DND-41 (cell line): ENCODE measurements around the gene SMG9.
"Not testable (repeated sequence)": the region's sequence is repeated elsewhere in the genome, so short reads cannot be mapped to it uniquely, and the experiment has no call there.

ENCODE experiments used
- ATAC-seq: fragments of 200-7000 bp; cut with Tn5 transposase; 3 replicates; pipeline ENCODE4 v1.9.1; 2021; ENCODE audit warnings: low read depth; ENCODE audit not compliant: insufficient read depth
- DNase-seq: peaks from one replicate; pipeline ENCODE4 v3.0.0-alpha.2; 2020
- H2AFZ ChIP-seq: 2 replicates; pipeline ENCODE4 v1.6.0; 2012; ENCODE audit warnings: low read depth, low read length
- H3K27ac ChIP-seq: 2 replicates; pipeline ENCODE4 v1.5.1; 2012; ENCODE audit warnings: low read length, inconsistent platforms
- H3K27me3 ChIP-seq: fragments of 200-600 bp; sonication (generic); 2 replicates; pipeline ENCODE4 v1.6.0; 2012; ENCODE audit warnings: low read length, mild to moderate bottlenecking, inconsistent platforms; ENCODE audit not compliant: insufficient read depth, poor library complexity
- H3K36me3 ChIP-seq: 2 replicates; pipeline ENCODE4 v1.5.1; 2012; ENCODE audit warnings: low read length, inconsistent platforms; ENCODE audit not compliant: insufficient read depth
- H3K4me1 ChIP-seq: 2 replicates; pipeline ENCODE4 v1.5.1; 2012; ENCODE audit warnings: mild to moderate bottlenecking, low read length; ENCODE audit not compliant: insufficient read depth
- H3K4me2 ChIP-seq: 2 replicates; pipeline ENCODE4 v1.6.0; 2012; ENCODE audit warnings: mild to moderate bottlenecking, moderate library complexity, low read length, inconsistent platforms; ENCODE audit not compliant: insufficient read depth
- H3K4me3 ChIP-seq, 2 experiments: fragments of 200-600 bp in 1 of 2; shearing (Covaris generic) in 1 of 2; 2 replicates each; pipeline ENCODE4 v1.5.1; 2012 to 2016; ENCODE audit warnings: inconsistent platforms in 2 of 2, low read length in 2 of 2, mild to moderate bottlenecking in 2 of 2, low read depth in 1 of 2, moderate library complexity in 1 of 2
- H3K79me2 ChIP-seq: 2 replicates; pipeline ENCODE4 v1.6.0; 2012; ENCODE audit warnings: low read length, inconsistent platforms; ENCODE audit not compliant: insufficient read depth
- H3K9ac ChIP-seq: 2 replicates; pipeline ENCODE4 v1.6.0; 2012; ENCODE audit warnings: low read depth, mild to moderate bottlenecking, inconsistent platforms, low read length, moderate library complexity
- H3K9me3 ChIP-seq: 2 replicates; pipeline ENCODE4 v1.5.1; 2012; ENCODE audit warnings: low read length, moderate library complexity, mild to moderate bottlenecking, inconsistent platforms; ENCODE audit not compliant: insufficient read depth, severe bottlenecking
- H4K20me1 ChIP-seq: 2 replicates; pipeline ENCODE4 v1.6.0; 2012; ENCODE audit warnings: low read length; ENCODE audit not compliant: insufficient read depth
- EZH2 ChIP-seq: IDR thresholded peaks from 3 replicates; pipeline ENCODE4 v1.6.1; 2012; ENCODE audit warnings: borderline replicate concordance, low read depth, mild to moderate bottlenecking, moderate library complexity, low read length, inconsistent platforms; ENCODE audit not compliant: severe bottlenecking
- TF ChIP-seq, protein P1 (sequence below): IDR thresholded peaks from 2 replicates; pipeline ENCODE4 v1.5.1; 2012; ENCODE audit warnings: borderline replicate concordance, low read length, moderate library complexity, mild to moderate bottlenecking; ENCODE audit not compliant: poor library complexity, severe bottlenecking; ENCODE audit errors: extremely low read depth

Gene SMG9

DNA sequence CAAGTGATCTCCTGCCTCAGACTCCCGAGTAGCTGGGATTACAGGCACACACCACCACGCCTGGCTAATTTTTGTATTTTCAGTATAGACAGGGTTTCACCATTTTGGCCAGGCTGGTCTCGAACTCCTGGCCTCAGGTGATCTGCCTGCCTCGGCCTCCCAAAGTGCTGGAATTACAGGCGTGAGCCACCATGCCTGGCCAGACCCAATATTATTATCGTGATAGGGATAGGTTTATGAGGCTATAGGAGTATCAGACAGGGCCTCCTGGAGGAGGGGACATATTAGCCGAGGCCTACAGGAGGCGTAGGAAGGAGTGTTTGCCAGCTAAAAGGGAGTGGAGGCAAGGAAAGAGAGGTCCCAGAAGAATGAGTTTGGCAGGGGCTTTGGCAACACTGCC, 9.9 kb upstream of the SMG9 start:
- DNase-seq, H3K36me3 ChIP-seq, H3K9ac ChIP-seq, H3K4me1 ChIP-seq, H3K79me2 ChIP-seq, H3K9me3 ChIP-seq, H4K20me1 ChIP-seq, ATAC-seq, H3K4me2 ChIP-seq, H3K27ac ChIP-seq, H3K27me3 ChIP-seq, H3K4me3 ChIP-seq, H2AFZ ChIP-seq: not testable (repeated sequence)

DNA sequence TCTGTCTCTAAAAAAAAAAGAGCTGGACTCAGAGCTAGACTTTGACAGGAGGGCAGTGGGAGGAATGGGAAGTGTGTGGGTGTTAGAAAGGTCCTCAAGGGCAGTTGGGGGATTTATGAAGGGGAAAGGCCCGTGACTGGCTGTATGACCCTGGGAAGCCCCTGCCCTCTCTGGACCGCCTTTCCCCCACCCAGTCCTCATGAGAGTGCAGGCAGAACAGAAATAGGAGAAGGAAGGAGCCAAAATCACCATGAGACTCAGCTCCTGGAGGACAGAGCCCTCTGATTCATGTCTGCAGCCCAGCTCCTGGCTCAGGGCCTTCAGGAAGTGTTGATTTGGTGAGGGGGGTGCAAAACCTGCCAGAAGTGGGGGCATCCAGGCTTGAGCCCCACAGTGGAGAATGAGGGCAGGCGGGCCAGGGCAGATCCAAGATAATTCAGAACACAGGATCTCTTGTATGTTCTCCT, 8.7 kb upstream of the SMG9 start:
- no peak overlapping the region for H3K27ac ChIP-seq
- no peak overlapping the region for H2AFZ ChIP-seq

DNA sequence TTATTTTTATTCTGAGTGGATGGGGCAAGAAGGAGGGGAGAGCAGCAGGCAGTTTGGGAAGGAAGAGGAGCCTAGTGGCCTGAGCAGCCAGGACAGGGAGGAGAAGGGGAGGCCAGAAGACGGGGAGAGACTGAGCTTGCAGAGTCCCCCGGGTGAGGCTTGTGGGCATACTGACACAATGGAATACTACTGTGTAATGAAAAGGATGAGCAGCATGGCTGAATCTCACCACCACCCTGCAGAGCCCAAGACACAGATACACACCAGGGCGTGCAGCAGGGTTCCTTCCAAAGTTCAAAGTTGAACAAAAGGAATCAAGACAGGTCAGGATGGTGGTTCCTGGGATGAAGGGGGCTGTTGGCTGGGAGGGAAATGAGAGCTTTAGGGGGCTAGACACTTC, 8.1 kb upstream of the SMG9 start:
- no peaks in the 10 kb centered on the region for H3K27me3 ChIP-seq
- no peaks in the 10 kb centered on the region for H3K9me3 ChIP-seq
- H3K36me3 ChIP-seq = no peaks in the 10 kb centered on the region
- H3K4me3 ChIP-seq = no peak overlapping the region
- no peaks in the 10 kb centered on the region for H4K20me1 ChIP-seq
- no peaks in the 10 kb centered on the region for H3K79me2 ChIP-seq
- ATAC-seq (no peak), DNase-seq (no peak)
- TF ChIP-seq, protein P1, sequence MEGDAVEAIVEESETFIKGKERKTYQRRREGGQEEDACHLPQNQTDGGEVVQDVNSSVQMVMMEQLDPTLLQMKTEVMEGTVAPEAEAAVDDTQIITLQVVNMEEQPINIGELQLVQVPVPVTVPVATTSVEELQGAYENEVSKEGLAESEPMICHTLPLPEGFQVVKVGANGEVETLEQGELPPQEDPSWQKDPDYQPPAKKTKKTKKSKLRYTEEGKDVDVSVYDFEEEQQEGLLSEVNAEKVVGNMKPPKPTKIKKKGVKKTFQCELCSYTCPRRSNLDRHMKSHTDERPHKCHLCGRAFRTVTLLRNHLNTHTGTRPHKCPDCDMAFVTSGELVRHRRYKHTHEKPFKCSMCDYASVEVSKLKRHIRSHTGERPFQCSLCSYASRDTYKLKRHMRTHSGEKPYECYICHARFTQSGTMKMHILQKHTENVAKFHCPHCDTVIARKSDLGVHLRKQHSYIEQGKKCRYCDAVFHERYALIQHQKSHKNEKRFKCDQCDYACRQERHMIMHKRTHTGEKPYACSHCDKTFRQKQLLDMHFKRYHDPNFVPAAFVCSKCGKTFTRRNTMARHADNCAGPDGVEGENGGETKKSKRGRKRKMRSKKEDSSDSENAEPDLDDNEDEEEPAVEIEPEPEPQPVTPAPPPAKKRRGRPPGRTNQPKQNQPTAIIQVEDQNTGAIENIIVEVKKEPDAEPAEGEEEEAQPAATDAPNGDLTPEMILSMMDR = no peak
- no peak for TF ChIP-seq EZH2
- H2AFZ ChIP-seq = no peak overlapping the region
- H3K9ac ChIP-seq = no peak overlapping the region
- no peak overlapping the region for H3K27ac ChIP-seq
- no peak overlapping the region for H3K4me2 ChIP-seq
- no peaks in the 10 kb centered on the region for H3K4me1 ChIP-seq

More for the DNA sequence above, 8.7 kb upstream of the SMG9 start:
- Histone ChIP-seq H4K20me1 (no peaks in the 10 kb centered on the region), H3K4me3 (no peak overlapping the region), H3K4me2 (no peak overlapping the region), H3K36me3 (no peaks in the 10 kb centered on the region), H3K79me2 (no peaks in the 10 kb centered on the region), H3K27me3 (no peaks in the 10 kb centered on the region), H3K4me1 (no peaks in the 10 kb centered on the region), H3K9ac (no peak overlapping the region), H3K9me3 (no peaks in the 10 kb centered on the region)
- no peak for ATAC-seq
- no peak for DNase-seq
- TF ChIP-seq EZH2 = no peak
- TF ChIP-seq, protein P1 = no peak

DNA sequence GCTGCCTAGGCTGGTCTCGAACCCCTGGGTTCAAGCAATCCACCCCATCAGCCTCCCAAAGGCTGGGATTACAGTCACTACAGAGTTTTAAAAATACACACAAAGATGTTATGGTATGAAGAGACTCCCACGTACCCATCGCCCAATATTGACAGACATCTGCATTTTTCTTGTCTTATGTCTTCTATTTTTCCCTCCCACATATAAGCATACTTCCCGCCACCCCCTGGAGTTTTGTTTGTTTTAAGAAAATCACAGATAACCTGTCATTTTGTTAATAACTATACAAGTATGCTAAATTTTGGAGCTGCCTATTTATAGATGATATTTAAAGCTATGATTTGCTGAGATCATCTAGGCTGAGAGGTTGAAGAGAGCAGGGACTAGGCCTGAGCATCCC, 6.2 kb upstream of the SMG9 start:
- Histone ChIP-seq H3K79me2 (peaks cover 8% of the 10 kb centered on the region), H3K27ac (no peak overlapping the region), H4K20me1 (no peaks in the 10 kb centered on the region), H3K9me3 (no peaks in the 10 kb centered on the region), H3K4me3 (no peak overlapping the region), H3K4me2 (no peak overlapping the region), H3K9ac (no peak overlapping the region), H2AFZ (no peak overlapping the region), H3K4me1 (peaks cover 8% of the 10 kb centered on the region), H3K36me3 (peaks cover 8% of the 10 kb centered on the region), H3K27me3 (no peaks in the 10 kb centered on the region)
- TF ChIP-seq EZH2 = no peak
- TF ChIP-seq, protein P1 = no peak
- DNase-seq (no peak), ATAC-seq (no peak)
